ENCODE measurements around the gene KIF1B.
"Not testable (repeated sequence)": the region's sequence is repeated elsewhere in the genome, so short reads cannot be mapped to it uniquely, and the experiment has no call there.

DNA sequence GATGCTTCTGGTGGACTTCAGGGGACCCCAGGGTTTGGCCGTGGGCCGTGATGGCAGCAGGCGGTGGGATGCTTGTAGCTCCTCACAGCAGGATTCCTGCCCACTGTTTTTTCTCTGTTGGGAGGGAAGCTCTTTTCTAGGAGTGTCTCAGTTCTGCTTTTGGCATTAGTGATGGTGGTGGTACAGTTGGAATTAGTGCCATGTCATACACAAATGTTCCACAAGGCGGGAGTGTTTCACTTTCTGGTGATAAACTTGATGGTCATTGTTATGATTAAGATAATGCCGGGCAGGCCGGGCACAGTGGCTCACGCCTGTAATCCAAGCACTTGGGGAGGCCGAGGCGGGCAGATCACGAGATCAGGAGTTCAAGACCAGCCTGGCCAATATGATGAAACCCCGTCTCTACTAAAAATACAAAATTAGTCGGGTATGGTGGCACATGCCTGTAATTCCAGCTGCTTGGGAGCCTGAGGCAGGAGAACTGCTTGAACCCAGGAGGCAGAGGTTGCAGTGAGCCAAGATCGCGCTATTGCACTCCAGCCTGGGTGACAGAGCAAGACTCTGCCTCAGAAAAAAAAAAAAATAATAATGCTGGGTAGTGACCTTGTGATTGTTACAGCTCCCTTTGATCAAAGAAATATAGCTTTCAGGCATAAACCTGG lies 167.1 kb downstream of the KIF1B start:
- TF ChIP-seq, protein P1, sequence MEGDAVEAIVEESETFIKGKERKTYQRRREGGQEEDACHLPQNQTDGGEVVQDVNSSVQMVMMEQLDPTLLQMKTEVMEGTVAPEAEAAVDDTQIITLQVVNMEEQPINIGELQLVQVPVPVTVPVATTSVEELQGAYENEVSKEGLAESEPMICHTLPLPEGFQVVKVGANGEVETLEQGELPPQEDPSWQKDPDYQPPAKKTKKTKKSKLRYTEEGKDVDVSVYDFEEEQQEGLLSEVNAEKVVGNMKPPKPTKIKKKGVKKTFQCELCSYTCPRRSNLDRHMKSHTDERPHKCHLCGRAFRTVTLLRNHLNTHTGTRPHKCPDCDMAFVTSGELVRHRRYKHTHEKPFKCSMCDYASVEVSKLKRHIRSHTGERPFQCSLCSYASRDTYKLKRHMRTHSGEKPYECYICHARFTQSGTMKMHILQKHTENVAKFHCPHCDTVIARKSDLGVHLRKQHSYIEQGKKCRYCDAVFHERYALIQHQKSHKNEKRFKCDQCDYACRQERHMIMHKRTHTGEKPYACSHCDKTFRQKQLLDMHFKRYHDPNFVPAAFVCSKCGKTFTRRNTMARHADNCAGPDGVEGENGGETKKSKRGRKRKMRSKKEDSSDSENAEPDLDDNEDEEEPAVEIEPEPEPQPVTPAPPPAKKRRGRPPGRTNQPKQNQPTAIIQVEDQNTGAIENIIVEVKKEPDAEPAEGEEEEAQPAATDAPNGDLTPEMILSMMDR (IDR thresholded peaks at IDR 0.05): peak; percentile 66 to 89 (median 85)
- not testable (repeated sequence) for TF ChIP-seq EP300 (IDR thresholded peaks at IDR 0.05)
